GM12892 (cell line): ENCODE measurements around the gene HSF5.

Source experiments
- DNase-seq: peaks from one replicate; pipeline ENCODE4 v3.0.0; 2011; ENCODE audit not compliant: insufficient read length
- FAIRE-seq: peaks from 2 replicates; lab custom pipeline; 2011; peaks lifted over from hg19 to GRCh38; lab: Jason Lieb, UNC
- POLR2A ChIP-seq: IDR thresholded peaks from 2 replicates; pipeline ENCODE4 v1.6.1; 2011; ENCODE audit warnings: low read depth, low read length, control low read depth
- POLR2AphosphoS5 ChIP-seq: IDR thresholded peaks from 2 replicates; pipeline ENCODE4 v1.6.1; 2011; ENCODE audit warnings: low read depth, low read length, control low read depth
- TAF1 ChIP-seq: IDR thresholded peaks from 2 replicates; pipeline ENCODE4 v1.6.1; 2011; ENCODE audit warnings: low read depth, mild to moderate bottlenecking, control low read depth, low read length, borderline replicate concordance

HSF5 gene

GRCh38 chr17:58455491-58455890, 32.7 kb downstream of the HSF5 start:
- FAIRE-seq, result no peak
- TF ChIP-seq POLR2AphosphoS5, result no peak
- TF ChIP-seq POLR2A, result no peak
- no peak for TF ChIP-seq TAF1
- DNase-seq, result no peak

DNA sequence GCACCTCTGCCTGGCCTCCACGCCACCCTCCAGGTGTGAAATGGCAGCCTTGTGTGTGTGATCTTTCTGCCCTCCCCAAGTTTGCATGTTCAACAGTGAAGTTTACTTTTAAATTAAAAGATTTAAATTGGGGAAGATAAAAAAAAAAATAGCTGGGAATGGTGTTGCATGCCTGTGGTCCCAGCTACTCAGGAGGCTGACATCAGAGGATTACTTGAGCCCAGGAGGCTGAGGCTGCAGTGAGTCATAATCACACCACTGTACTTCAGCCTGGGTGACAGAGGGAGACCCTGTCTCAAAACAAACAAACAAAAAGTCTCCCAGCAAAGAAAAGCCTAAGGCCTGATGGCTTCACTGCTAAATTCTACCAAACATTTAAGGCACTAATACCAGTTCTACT, 35.5 kb downstream of the HSF5 start:
- TF ChIP-seq POLR2A (no peak), POLR2AphosphoS5 (no peak), TAF1 (no peak)
- FAIRE-seq (no peak), DNase-seq (no peak)

DNA sequence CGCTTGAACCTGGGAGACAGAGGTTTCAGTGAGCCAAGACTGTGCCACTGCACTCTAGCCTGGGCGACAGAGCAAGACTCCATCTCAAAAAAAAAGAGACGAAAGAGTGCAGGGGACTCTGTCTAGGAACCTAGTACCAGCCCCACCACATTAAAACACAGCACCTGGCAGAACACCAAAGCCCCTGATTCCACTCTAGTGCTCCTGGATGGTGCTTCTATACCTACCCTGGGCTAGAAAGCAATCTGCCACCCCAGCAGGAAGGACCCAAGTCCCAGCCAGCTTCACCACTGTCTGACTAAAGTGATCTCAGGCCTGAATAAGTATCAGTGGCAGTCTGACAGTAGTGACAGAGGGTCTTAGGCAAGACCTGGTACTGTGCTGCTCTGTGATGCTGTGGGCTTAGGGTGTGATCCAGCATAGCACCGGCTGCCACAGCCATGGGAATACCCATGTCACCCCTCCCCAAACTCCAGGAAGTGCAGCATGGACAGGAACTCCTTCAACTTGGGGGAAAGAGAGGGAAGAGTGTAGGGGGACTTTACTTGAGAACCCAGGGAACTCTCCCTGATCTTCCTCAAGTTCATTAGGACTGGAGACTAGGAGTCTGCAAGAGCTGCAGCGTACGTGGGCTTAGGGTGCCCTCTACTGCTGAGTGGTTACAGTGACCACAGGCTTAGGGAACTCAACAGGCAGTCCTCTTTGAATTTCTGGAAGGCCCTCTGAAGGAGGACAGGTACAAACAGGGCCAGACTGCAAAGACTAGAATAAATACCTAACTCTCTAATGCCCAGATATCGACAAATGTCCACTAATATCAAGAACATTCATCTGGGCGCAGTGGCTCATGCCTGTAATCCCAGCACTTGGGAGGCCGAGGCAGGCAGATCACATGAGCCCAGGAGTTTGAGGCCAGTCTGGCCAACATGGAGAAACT, 40.9 kb downstream of the HSF5 start:
- TF ChIP-seq POLR2AphosphoS5 (no peak), POLR2A (no peak), TAF1 (no peak)
- DNase-seq (no peak), FAIRE-seq (peak; percentile 84)

DNA sequence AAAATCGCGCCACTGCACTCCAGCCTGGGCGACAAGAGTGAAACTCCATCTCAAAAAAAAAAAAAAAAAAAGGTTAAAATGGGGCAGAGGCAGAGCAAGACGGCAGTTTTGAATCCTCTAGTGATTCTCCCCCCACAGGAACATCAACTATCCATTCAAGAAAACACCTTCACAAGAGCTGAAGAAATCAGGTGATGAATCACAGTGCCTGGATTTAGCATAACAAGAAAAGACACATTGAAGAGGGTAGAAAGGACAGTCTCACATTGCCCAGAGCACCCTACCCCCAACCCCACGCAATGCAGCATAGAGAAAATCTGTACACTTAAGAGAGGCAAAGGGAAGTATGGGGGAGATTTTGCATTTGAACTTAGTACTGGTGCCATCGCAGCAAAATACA, 42.1 kb downstream of the HSF5 start:
- FAIRE-seq (no peak), DNase-seq (no peak)
- TF ChIP-seq POLR2AphosphoS5, result no peak
- no peak for TF ChIP-seq TAF1
- TF ChIP-seq POLR2A, result no peak

- DNase-seq, result no peak
- TF ChIP-seq POLR2A, result no peak
- TF ChIP-seq POLR2AphosphoS5, result no peak
- no peak for TF ChIP-seq TAF1
- no peak for FAIRE-seq
Observed at GRCh38 chr17:58436805-58437239, 51.4 kb downstream of the HSF5 start.

DNA sequence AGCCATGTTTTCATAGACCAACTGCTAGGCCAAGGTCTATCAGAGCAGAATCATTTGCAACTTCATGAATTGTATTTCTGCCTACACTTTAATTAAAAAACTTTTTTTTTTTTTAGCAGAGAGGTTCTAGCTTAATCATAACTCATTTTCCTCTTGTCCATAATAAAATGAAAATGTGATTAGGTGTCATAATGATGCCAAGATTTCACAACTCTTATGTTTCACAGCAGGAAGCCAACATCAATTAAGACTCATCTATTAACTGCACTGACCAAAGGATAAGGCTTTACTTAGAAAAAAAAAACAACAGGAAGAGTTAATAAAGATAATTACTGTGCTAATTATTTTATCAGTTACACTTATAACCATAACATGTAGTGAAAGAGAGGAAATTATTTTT, 52.0 kb downstream of the HSF5 start:
- no peak for FAIRE-seq
- TF ChIP-seq POLR2AphosphoS5, result no peak
- no peak for TF ChIP-seq POLR2A
- TF ChIP-seq TAF1, result no peak
- no peak for DNase-seq

DNA sequence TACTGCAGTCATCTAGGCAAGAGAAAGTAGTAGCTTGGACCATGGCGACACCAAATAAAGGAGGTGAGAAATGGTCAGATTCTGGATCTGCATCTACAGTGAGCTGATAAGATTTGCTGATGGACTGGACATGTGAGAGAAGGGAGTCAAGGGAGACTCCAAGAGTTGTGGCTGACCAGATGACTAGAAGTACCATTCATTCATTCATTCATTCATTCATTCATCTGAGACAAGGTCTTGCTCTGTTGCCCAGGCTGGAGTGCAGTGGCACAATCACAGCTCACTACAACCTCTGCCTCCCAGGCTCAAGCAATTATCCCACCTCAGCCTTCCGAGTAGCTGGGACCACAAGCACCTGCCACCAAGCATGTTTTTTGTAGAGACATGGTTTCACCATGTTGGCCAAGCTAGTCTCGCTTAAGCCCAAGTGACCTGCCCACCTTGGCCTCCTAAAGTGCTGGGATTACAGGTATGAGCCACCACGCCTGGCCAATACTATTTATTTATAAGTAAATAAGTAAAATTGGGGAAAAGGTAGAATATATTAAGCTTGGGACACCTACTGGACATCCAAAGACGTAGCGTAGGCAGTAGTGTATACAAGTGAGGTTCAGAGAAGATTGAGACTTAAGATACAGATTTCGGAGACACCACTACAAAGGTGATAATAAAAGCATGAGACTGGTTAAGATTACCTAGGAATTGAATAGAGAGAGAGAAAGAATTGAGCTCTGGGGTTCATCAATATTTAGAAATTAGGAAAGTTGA, 55.2 kb downstream of the HSF5 start:
- no peak for DNase-seq
- no peak for FAIRE-seq
- TF ChIP-seq POLR2AphosphoS5, result no peak
- TF ChIP-seq POLR2A, result no peak
- TF ChIP-seq TAF1, result no peak

DNA sequence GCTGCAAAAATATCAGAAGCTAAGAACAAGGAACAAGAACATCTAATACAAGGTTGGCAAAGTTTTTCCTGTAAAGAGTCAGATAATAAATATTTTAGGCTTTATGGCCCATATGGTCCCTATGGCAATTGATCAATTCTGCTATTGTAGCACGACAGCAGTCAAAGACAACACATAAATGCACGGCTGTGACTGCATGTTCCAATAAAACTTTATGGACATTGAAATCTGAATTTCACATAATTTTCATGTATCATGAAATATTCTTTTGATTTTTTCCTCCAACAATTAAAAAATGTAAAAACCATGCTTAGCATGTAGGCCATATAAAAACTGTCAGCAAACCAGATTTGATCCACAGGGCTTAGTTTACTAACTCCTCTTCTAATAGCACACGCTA, 60.4 kb downstream of the HSF5 start:
- no peak for DNase-seq
- TF ChIP-seq POLR2A (no peak), POLR2AphosphoS5 (no peak), TAF1 (no peak)
- peak; percentile 44 for FAIRE-seq

GRCh38 chr17:58421711-58422110, 66.5 kb downstream of the HSF5 start:
- peak; percentile 65 for FAIRE-seq
- DNase-seq, result no peak
- no peak for TF ChIP-seq POLR2A
- no peak for TF ChIP-seq TAF1
- TF ChIP-seq POLR2AphosphoS5, result no peak

DNA sequence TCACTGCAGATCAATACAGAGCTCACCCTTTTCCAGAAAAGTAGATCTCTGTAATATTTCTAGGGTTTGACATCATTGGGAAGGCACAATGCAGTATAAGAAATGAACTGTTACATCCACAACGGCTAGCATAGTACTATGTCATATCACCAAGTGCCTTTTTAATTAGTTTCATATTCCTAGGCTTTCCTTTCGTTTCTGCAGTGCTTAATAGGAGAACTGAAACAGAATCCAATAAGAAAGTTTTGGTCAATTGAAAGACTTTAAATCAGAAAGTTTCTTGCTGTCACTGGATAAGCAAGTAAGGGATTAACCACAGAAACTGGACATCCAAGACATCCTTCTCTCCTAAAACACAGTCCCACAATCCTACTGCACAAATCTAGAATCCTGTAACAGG, 67.4 kb downstream of the HSF5 start:
- DNase-seq (no peak), FAIRE-seq (peak; percentile 50)
- no peak for TF ChIP-seq TAF1

DNA sequence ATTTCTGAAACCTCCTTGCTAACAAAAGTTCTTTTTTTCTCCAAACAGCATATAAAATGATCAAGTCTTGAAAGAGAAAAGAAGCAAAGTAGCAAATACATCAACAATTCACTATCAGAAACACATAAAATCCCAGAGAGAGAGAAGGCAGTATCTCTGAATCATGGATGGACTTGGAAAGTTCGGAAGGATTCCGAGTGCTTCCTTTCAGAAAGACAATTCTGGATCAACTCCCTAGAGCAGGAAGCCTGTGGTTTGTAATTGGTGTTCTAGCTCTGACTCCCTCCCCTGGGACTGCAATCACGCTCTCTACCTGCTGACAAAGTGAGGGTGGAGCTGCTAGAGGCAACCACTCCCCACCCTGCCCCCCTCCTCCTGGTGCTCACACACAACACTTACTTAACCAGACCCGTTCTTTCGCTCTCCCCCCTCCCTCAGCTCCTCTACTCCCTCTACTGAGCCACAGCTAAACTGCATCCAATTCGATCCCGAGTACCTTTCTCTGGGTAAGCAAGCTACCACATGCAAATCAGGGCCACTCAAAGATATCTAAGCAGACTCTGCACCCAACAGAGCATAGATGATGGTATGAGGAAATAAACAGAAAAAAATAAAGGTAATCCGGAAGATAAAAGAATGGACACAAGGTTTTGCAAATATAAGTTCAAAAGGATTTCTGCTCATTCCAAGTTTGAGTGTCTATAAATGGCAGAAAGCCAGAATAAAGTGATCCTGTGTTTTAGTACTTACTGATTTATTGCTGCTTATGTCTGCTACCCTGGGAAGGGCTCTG, 70.7 kb downstream of the HSF5 start, which contains the start of gene RNF43:
TSS of gene RNF43 (minus strand) at position 235 of the 793 bp plus-strand sequence. CDS start 1,957 bp downstream, outside the sequence.
- no peak for TF ChIP-seq POLR2A
- TF ChIP-seq TAF1, result no peak
- TF ChIP-seq POLR2AphosphoS5, result no peak
- FAIRE-seq, result peak; percentile 99

More for the DNA sequence above, 70.7 kb downstream of the HSF5 start, which contains the start of gene RNF43:
- DNase-seq, result peak; percentile 72
